NCI-H510A treated with DMSO at 0.1 percent for 48 hours (cell line): ENCODE data around the gene OR4C12.
"Not testable (repeated sequence)": the region's sequence is repeated elsewhere in the genome, so short reads cannot be mapped to it uniquely, and the experiment has no call there.

Source experiments
- DNase-seq: peaks from one replicate; lab custom pipeline; 2025; lab: John Stamatoyannopoulos, UW

The OR4C12 gene

GRCh38 chr11:49982435-49982834 is at the start of gene OR4C12:
Gene OR4C12 (minus strand): TSS chr11:49982535. CDS start chr11:49982501, 34 bp downstream.
- DNase-seq = not testable (repeated sequence)

GRCh38 chr11:50030193-50030592 is 47.9 kb upstream of the OR4C12 start:
- no peak for DNase-seq

- no peak for DNase-seq
Observed at GRCh38 chr11:49995565-49995964, 13.2 kb upstream of the OR4C12 start.

- DNase-seq = not testable (repeated sequence)
Observed at GRCh38 chr11:49973439-49973838, 8.9 kb downstream of the OR4C12 start.

- no peak for DNase-seq
Observed at GRCh38 chr11:49952091-49952490, 30.2 kb downstream of the OR4C12 start, which contains the start of gene OR4C13. Gene OR4C13 (plus strand): TSS chr11:49952391. CDS start chr11:49952423, 32 bp downstream.

- DNase-seq = not testable (repeated sequence)
Observed at GRCh38 chr11:49948701-49949100, 33.6 kb downstream of the OR4C12 start.
